Hematopoietic multipotent progenitor cell (in vitro differentiated cells): ENCODE results near the gene C22orf42. TPM values are rescaled to one million over a fixed set of nuclear protein-coding genes. Genes with fewer than 3 reads are reported as not detected.
"Not testable (repeated sequence)": the region's sequence is repeated elsewhere in the genome, so short reads cannot be mapped to it uniquely, and the experiment has no call there.

Source experiments
- DNase-seq, 3 donors: peaks; one replicate each; pipeline ENCODE4 v3.0.0-alpha.2; 2011 to 2015; ENCODE audit warnings: low read depth in 2 of 3, low spot score in 2 of 3
- small RNA-seq: library from RNA; depleted of rRNA; stranded (forward); fragments of <200 nt; gene quantifications from one replicate; pipeline ENCODE3, GENCODE V24; 2012
- total RNA-seq: library from RNA; depleted of rRNA; stranded (reverse); fragments of >200 nt; gene quantifications from one replicate; pipeline ENCODE4 v1.2.3, GENCODE V29; 2012

C22orf42 gene
- total RNA-seq, 1 donor = not detected

DNA sequence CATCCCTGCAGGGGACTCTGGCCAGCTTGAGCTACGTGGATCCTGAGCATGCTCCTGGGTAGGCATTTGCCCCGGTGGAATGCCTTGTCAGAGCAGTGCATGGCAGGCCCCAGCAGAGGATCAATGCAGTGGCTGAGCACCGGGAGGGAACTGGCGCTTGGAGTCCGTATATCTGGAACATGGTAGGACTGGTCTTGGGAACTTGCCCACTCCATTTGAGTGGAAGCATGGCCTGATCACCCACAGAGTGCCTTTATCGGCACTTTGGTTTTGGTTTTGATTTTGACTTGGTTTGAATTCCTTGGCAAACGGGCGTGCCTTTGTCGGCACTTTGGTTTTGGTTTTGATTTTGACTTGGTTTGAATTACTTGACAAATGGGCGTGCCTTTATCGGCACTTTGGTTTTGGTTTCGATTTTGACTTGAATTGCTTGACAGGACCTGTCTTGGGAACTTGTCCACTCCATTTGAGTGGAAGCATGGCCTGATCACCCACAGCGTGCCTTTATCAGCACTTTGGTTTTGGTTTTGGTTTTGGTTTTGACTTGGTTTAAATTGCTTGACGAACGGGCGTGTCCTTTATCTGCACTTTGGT, 21.3 kb downstream of the C22orf42 start:
- DNase-seq = peak; percentile 17 to 72 (median 61)

- DNase-seq = not testable (repeated sequence)
These were observed 22.2 kb downstream of the C22orf42 start for GRCh38 chr22:32136881-32137280.

DNA sequence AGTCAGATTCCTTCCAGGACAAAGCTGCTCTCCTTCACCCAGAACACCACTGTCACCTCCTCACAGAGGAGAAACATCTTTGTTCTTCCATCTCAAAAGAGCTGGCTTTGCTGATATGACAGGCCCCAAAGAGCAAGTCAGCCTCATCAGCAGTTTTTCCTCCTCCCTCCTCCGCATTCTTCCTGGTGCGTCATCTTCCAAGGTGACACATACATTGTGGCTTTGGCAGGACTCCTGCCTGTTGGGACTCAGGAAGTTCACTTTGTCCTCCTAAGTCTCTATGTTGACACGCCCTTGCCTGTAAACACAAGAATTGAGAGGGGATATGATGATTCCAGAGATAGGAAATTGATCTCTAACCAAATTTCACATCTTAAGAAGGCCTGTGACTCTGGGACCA, 23.1 kb downstream of the C22orf42 start:
- DNase-seq = not testable (repeated sequence)

DNA sequence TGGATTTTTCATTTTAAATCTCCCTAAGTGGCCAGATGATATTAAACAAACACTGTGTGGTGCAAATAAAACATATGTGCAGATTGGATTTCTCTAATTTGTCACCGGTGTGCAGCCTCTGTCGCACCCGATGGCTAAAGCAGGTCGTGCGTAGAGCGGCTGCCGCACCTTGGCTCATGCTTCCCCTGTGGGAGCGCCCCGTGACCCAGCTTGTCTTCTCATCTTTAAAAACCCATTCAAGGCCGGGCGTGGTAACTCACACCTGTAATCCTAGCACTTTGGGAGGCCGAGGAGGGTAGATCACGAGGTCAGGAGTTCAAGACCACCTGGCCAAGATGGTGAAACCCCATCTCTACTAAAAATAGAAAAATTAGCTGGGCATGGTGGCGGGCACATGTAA, 24.3 kb downstream of the C22orf42 start:
- not testable (repeated sequence) for DNase-seq

- no peak for DNase-seq
These were observed 26.3 kb downstream of the C22orf42 start for GRCh38 chr22:32132783-32133182.

DNA sequence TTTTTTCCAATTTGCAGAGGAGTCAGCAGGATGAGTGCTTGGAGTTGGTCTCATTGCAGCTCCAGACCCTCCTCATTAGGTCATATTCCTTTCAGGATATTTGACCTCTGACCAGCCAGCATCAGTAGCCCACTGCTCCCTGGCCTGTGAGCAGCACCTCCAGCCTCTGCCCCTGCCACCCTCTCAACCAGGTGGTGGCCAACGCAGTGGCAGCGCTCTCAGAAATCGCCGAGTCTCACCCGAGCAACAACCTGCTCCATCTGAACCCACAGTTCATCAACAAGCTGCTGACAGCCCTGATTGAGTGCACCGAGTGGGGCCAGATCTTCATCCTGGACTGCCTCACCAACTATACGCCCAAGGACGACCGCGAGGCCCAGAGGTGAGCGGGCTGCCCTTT, 27.0 kb downstream of the C22orf42 start:
- DNase-seq = no peak

- DNase-seq = no peak
These were observed 28.6 kb downstream of the C22orf42 start for GRCh38 chr22:32130464-32130863.

DNA sequence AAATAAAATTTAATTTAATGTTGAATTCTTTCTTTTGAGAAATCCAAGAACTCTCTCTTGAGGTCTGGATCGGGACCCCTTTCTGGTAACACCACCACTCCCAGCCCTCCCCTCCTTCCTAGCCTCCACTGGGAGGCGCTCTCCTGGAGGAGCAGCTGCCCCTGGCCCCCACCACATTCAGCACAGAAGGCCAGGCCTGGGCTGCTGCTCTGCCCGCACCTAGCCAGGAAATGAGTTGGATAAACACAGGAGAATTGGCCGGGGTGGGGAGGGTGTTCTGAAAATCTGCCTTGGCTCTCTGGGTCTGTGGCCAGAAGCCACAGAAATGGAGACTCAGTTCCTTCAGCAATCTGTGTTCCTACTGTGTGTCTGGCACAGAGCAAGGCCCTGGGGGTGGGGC, 31.2 kb downstream of the C22orf42 start:
- DNase-seq = no peak

DNA sequence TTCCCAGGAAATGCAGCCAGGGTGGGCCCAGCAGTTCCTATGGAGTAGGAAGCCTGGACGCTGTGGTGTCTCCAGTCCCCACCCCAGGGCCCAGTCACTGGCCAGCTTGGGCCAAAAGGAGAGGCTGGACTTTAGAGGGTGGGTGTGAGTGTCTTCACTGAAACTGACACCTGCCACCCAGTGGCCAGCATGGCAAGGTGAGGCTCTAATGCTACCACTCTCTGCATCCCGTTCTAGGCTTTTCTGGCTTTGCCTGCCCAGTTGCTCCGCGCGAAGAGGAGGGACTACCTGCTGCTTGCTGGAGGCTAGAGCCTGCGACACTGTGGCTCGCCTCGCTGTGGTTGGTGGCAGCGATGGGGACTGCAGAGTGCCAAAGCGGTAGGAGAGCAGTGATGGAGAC, 35.4 kb downstream of the C22orf42 start:
- DNase-seq = no peak

DNA sequence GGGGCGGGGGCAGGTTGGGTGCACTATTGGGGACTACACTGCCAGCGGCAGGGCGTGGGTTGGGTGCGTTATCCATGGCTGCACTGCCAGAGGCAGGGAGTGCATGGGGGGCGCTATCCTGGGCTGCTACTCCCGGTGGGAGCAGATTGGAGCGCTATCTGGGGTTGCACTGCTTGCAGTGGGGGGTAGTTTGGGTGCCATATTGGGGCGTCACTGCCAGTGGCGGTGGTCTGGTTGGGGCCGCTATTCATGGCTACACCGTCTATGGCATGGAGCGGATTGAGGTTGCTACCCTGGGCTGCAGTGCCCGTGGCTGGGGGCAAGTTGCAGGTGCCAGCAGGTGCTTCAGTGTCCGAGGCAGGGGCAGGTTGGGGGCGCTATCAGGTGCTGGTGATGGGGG, 36.2 kb downstream of the C22orf42 start:
- DNase-seq = no peak

GRCh38 chr22:32120603-32121002, 38.5 kb downstream of the C22orf42 start:
- no peak for DNase-seq

DNA sequence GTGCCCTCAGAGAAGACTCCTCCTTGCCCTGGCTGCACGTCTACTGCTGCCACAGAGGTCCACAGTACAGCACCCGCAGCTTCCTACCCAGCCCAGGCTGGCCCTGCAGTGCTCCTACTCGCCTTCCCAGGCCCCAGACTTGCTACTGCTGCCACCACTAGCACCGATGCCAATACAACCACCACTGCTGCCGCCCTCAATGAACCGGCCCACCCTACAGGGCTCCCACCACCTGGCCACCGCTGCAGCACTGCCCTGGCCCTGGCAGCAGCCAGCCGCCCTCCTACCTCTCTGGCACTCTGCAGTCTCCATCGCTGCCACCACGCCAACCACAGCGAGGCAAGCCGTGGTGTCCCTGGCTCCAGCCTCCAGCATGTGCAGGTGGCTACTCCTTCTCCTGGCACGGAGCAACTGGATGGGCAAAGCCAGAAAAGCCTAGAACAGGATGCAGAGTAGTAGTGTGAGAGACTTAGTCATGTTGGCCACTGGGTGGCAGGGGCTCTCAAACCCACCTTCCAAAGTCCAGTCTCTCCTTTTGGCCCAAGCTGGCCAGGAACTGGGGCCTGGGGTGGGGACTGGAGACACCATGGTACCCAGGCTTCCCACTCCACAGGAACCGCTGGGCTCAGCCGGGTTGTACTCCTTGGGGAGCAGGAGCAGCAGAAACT, 39.4 kb downstream of the C22orf42 start:
- no peak for DNase-seq

DNA sequence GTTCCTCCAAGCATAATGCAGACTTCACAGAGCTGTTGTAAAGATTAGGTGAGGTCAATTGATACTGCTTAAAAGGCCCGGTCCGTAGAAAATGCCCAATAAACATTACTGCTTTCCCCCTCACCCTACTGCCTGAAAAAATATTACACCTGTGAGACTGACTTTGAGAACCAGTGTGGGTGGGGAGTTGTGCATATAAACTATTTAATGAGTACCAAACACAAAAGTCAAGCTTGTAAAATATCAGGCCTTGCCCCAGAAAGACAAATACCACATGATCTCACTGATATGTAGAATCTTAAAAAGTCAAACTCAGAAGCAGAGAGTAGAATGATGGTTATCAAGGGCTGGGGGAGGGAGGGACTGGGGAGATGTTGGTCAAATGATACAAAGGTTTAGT, 46.7 kb downstream of the C22orf42 start:
- DNase-seq = no peak

DNA sequence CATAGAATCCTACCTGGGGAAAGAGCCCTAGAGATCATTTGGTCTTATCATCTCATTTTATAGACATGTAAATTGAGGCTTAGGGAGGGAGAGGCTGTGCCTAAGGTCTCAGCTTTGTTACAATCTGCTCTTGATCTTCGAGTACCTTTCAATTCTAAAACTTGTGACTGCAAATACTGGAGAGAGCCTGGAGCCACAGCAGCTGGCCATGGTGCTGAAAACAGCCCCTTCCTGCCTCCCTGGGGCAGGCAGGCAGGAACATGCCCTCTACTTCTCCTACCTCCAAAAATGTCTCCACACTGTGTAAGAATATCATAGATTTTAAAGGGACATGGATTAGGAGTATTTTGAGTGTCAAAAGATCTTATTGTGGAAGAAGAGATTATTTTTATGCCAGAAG, 52.2 kb downstream of the C22orf42 start:
- DNase-seq = peak in 1 of 3 donors; percentile 33

DNA sequence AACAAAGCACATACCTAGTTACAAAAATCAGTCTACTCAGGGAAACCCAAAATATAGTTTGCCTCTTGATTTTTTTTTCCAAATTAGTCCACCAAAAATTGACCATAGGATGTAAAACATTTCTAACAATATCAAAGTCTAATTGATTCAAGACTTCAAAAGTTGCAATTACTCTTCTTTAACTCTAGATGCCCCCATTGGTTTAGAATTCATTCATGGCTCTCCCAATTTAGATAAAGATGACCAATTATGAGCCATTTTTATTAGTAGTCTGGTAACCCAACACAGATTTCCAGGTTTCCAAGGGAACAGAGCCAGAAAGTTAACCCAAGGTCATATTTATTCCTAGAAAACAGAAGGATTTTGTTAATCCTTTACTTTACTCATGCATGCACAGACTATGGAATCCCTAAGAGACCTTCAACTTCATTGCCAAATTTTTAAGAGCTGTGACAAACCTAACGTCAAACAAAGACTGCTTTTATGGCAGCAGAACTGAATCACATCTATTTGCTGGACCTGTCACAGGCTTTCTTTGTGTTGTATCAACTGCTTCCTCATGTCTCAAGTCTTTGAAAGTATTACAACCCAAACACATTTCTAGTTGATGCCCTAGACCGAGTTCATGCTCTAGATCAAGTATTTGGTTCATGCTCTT, 55.3 kb downstream of the C22orf42 start:
- peak in 2 of 3 donors; percentile 9 to 45 for DNase-seq

DNA sequence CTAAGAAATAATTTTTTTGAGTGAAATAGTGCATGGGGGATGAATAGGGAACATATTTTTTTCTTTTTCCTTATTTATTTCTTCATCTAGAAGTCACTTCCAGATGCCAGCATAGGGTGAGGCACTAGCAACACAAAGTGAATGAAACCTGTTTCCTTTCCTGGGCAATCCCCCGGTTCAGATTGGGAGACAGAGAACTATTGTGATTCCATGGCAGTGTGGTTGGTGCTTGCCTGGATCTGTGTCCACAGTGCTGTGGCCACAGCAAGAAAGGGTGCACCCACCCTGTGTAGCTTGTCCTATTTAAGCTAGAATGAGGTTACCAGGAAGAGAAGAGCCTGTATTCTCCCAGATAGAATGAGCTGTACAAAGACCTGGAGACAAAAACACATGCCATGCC, 58.4 kb downstream of the C22orf42 start:
- no peak for DNase-seq

Small RNA genes within 50 kb of the gene (small RNA-seq; reads per million reads assigned to genes)
- gene AP1B1P2 = not detected
- gene RF02171 = not detected

Other genes starting within 250 kb of the C22orf42 start
- gene YWHAH, start 214.8 kb downstream of the C22orf42 start, total RNA-seq = 94.8 TPM
- not detected for gene SLC5A1, start 116.0 kb downstream of the C22orf42 start, total RNA-seq
- gene RFPL2, start 45.8 kb upstream of the C22orf42 start, total RNA-seq = not detected
- gene SLC5A4, start 96.0 kb upstream of the C22orf42 start, total RNA-seq = not detected
- gene RFPL3, start 198.6 kb upstream of the C22orf42 start, total RNA-seq = not detected